ENCODE data around the gene HSF5. TPM values are rescaled to one million over a fixed set of nuclear protein-coding genes. Genes with fewer than 3 reads are reported as not detected.

Gene HSF5
- total RNA-seq, 2 experiments from 2014 or later: 1.6 to 1.7 TPM

DNA sequence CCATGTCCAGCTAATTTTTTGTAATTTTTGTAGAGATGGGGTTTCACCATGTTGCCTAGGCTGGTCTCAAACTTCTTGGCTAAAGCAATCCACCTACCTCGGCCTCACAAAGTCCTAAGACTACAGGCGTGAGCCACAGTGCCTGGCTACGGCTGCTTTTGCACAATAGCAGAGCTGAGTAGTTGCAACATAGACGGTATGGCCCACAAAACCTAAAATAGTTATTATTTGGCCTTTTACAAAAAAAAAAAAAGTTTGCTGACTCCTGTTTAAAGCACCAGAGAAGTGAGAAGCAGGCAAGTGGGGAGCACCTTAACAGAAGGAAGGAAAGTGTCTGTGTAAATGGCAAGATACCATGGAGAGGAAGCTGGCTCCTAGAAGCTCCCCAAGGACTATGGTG, 5.3 kb upstream of the HSF5 start:
- ATAC-seq (ENCODE audit: poor library complexity) (no peak), DNase-seq (no peak)
- ChIA-PET CTCF (interaction anchor here (1.2 kb wide), 1 partner anchor 511 kb away, joined by 3 read pairs; no protein-coding TSS in a partner anchor), POLR2A (no interaction called here)
- Mint-ChIP-seq H3K27me3 (no peaks in the 10 kb centered on the region), H3K9me3 (no peaks in the 10 kb centered on the region), H3K4me3 (no peak overlapping the region), H3K4me1 (ENCODE audit: low read depth) (peaks cover 6% of the 10 kb centered on the region), H3K36me3 (ENCODE audit: low read depth) (peaks cover 87% of the 10 kb centered on the region), H3K27ac (no peak overlapping the region)
- Histone ChIP-seq H3K9me3 (ENCODE audit: control insufficient read depth in 1 of 2, insufficient read depth in 1 of 2, low read length in 2 of 2) (no peaks in the 10 kb centered on the region), H3K27me3 (ENCODE audit: control insufficient read depth in 1 of 2, insufficient read depth in 2 of 2, low read length in 2 of 2) (no peaks in the 10 kb centered on the region), H3K27ac (ENCODE audit: low read depth in 1 of 2, low read length in 2 of 2) (no peak overlapping the region), H3K36me3 (ENCODE audit: insufficient read depth, low read length) (peaks cover 79% of the 10 kb centered on the region), H3K4me1 (ENCODE audit: insufficient read depth, low read length) (peaks cover under 1% of the 10 kb centered on the region), H3K4me3 (ENCODE audit: low read length) (no peak overlapping the region)
- TF ChIP-seq, protein P1, sequence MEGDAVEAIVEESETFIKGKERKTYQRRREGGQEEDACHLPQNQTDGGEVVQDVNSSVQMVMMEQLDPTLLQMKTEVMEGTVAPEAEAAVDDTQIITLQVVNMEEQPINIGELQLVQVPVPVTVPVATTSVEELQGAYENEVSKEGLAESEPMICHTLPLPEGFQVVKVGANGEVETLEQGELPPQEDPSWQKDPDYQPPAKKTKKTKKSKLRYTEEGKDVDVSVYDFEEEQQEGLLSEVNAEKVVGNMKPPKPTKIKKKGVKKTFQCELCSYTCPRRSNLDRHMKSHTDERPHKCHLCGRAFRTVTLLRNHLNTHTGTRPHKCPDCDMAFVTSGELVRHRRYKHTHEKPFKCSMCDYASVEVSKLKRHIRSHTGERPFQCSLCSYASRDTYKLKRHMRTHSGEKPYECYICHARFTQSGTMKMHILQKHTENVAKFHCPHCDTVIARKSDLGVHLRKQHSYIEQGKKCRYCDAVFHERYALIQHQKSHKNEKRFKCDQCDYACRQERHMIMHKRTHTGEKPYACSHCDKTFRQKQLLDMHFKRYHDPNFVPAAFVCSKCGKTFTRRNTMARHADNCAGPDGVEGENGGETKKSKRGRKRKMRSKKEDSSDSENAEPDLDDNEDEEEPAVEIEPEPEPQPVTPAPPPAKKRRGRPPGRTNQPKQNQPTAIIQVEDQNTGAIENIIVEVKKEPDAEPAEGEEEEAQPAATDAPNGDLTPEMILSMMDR (IDR thresholded peaks at IDR 0.05): no peak
- intact Hi-C loops (cut with DNase I, micrococcal nuclease): no loop called here

DNA sequence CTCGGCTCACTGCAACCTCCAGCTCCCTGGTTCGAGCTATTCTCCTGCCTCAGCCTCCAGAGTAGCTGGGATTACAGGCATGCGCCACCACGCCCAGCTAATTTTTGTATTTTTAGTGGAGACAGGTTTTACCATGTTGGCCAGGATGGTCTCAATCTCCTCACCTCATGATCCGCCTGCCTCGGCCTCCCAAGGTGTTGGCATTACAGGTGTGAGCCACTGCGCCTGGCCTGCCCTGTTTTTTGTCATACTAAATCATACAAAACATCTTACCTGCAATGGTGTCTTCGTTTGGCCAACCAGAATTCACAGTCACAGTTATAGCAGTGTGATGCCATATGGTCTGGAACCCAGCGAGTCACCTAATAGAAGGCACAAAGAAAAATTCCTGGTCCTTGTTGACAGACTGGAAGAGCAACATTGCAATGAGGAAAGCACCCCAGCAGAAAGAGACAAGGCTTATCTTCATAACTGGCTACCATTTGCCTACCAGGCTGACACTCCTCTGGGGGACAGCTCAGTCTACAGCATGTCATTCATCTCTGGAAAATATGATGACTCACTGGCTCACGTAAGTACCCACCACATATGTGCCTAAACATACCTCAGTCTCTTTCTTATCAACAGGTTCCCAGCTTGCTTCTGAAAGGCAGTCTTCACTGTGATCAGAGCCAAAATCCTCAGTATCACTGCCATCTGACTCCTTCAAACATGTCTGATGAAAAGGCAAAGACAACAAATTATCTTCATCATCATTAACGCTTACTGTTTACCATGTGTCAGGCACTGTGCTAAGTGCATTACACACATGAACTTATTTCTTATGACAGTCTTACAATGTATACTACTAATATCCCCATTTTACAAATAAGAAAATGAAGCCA, 4.3 kb upstream of the HSF5 start:
- Mint-ChIP-seq H3K4me3 (no peak overlapping the region), H3K4me1 (ENCODE audit: low read depth) (no peaks in the 10 kb centered on the region), H3K27me3 (no peaks in the 10 kb centered on the region), H3K9me3 (no peaks in the 10 kb centered on the region), H3K27ac (no peak overlapping the region), H3K36me3 (ENCODE audit: low read depth) (peaks cover 77% of the 10 kb centered on the region)
- Histone ChIP-seq H3K27ac (ENCODE audit: low read depth in 1 of 2, low read length in 2 of 2) (no peak overlapping the region), H3K4me1 (ENCODE audit: insufficient read depth, low read length) (peaks cover 6% of the 10 kb centered on the region), H3K36me3 (ENCODE audit: insufficient read depth, low read length) (peaks cover 71% of the 10 kb centered on the region), H3K27me3 (ENCODE audit: control insufficient read depth in 1 of 2, insufficient read depth in 2 of 2, low read length in 2 of 2) (no peaks in the 10 kb centered on the region), H3K9me3 (ENCODE audit: control insufficient read depth in 1 of 2, insufficient read depth in 1 of 2, low read length in 2 of 2) (no peaks in the 10 kb centered on the region), H3K4me3 (ENCODE audit: low read length) (no peak overlapping the region)
- ATAC-seq (ENCODE audit: poor library complexity) (no peak), DNase-seq (no peak)
- intact Hi-C loops (cut with DNase I, micrococcal nuclease): no loop called here
- ChIA-PET POLR2A (no interaction called here), CTCF (interaction anchor here (1.2 kb wide), 1 partner anchor 512 kb away, joined by 3 read pairs; no protein-coding TSS in a partner anchor)
- TF ChIP-seq, protein P1 (IDR thresholded peaks at IDR 0.05): no peak

DNA sequence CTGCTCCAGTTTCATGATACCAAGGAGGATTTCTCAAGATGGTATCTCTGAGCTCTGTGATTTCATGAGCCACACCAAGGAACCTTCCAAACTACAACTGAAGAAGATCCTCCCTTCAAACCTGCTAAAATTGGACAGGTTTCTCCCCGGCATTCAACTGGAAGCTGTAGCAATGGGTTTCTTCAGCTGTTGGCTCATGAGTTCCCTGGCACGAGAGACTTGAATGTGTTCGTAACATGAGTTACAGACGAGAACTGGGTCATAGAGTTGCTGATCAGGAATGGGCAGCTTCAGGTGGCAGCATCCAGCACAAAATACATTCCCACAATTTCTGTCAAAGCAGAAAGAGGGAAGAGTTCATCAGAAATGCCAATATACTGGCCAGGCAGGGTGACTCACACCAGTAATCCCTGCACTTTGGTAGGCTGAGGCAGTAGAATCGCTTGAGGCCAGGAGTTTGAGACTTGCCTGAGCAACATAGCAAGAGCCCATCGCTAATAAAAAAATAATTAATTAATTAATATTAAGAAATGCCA, 3.4 kb upstream of the HSF5 start:
- Histone ChIP-seq H3K9me3 (ENCODE audit: control insufficient read depth in 1 of 2, insufficient read depth in 1 of 2, low read length in 2 of 2) (no peaks in the 10 kb centered on the region), H3K36me3 (ENCODE audit: insufficient read depth, low read length) (peaks cover 62% of the 10 kb centered on the region), H3K27ac (ENCODE audit: low read depth in 1 of 2, low read length in 2 of 2) (no peak overlapping the region), H3K4me3 (ENCODE audit: low read length) (no peak overlapping the region), H3K27me3 (ENCODE audit: control insufficient read depth in 1 of 2, insufficient read depth in 2 of 2, low read length in 2 of 2) (no peaks in the 10 kb centered on the region), H3K4me1 (ENCODE audit: insufficient read depth, low read length) (peaks cover 13% of the 10 kb centered on the region)
- Mint-ChIP-seq H3K9me3 (no peaks in the 10 kb centered on the region), H3K36me3 (ENCODE audit: low read depth) (peaks cover 68% of the 10 kb centered on the region), H3K27ac (no peak overlapping the region), H3K4me3 (no peak overlapping the region), H3K27me3 (no peaks in the 10 kb centered on the region), H3K4me1 (ENCODE audit: low read depth) (peaks cover 1% of the 10 kb centered on the region)
- ChIA-PET CTCF (no interaction called here), POLR2A (no interaction called here)
- no peak for DNase-seq
- TF ChIP-seq, protein P1 (IDR thresholded peaks at IDR 0.05): no peak
- intact Hi-C loops (cut with DNase I, micrococcal nuclease): no loop called here
- no peak for ATAC-seq (ENCODE audit: poor library complexity)
